Measurements from ENCODE around the gene EHD3. TPM values are rescaled to one million over a fixed set of nuclear protein-coding genes. Genes with fewer than 3 reads are reported as not detected.

EHD3 gene
- total RNA-seq, 1 donor from 2014 or later, result 3.7 TPM

DNA sequence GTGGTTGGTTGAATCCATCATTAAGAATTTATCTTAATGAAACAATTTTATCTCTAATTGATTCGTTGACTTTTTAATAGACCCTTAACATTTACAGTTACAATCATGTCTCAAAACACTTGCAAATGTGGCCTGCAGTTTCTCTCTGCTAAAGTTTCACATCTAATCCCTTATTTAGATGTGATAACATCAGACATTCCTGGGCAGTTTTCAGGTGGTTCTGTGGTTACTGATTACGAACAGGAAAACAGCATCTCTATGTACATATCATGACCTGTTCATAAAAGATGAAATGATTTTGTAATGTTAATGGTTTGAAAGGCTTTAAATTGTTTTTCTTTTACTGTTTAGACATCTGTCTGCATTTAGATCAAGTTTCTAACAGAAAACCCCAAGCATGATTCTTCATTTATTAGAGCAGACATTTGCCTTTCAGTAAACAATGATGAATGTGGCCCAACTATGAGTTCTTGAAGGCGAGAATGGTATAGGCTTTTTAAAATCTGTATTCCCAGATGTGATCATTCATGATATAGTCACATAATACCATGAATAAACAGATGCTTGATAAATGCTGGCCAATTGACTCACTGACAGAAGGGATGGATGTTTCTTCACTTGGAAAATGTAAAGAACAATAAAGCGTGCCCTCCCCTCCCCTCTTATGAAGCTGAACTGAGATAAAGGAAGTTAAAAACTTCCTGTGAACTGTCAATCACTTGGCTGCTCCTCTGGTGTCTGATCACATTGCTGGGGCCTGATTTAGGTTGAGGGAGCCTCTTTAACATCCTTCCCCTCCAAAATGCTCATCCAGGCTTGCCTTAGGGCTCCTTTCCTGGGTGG is 20.1 kb upstream of the EHD3 start:
- DNase-seq, result no peak

DNA sequence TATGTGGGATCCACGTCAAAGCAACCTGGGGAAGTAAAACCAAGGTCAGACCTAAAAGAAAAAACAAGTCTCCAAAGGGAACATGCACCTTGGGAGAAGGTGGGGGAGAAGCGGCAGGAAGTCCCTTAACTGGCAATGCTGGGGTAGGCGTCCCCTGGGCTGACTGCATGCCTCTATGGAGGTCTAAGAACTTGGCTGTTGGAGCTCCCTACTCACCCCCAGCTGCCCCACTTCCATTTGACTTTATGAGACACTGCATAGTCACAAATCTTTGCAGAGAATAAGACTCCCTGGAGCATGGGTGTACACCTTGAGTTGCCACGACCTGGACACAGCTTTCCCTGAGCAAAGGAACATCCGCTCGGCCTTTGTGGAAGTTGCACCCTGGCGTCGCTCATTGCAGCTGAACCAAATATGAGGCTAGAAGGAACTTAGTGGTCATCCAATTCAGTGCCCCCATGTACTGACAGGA is 19.5 kb upstream of the EHD3 start:
- DNase-seq, result no peak

DNA sequence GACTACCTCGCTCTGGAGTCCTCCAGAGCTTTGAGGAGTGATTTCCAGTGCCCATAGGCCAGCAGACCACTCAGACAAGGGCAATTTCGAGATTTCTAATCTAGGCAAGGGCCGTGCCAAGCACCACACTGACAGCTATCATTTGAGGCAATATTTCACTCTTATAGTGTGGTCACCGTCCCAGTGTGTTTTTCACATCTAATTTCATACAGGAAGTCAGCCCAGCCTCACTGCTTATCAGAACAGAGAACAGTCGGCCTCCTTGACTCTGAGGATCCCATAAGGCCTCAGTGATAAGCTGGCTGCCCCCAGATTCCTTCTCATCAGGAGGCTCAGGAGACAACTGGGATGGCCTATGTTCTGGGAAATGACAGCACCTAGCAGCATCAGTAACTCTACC is 17.2 kb upstream of the EHD3 start:
- DNase-seq, result no peak

GRCh38 chr2:31217465-31218200 is 16.3 kb upstream of the EHD3 start, which contains the start of gene CAPN14:
TSS of gene CAPN14 (minus strand) at chr2:31217515. CDS start at chr2:31205447, 12,068 bp downstream.
- no peak for DNase-seq

DNA sequence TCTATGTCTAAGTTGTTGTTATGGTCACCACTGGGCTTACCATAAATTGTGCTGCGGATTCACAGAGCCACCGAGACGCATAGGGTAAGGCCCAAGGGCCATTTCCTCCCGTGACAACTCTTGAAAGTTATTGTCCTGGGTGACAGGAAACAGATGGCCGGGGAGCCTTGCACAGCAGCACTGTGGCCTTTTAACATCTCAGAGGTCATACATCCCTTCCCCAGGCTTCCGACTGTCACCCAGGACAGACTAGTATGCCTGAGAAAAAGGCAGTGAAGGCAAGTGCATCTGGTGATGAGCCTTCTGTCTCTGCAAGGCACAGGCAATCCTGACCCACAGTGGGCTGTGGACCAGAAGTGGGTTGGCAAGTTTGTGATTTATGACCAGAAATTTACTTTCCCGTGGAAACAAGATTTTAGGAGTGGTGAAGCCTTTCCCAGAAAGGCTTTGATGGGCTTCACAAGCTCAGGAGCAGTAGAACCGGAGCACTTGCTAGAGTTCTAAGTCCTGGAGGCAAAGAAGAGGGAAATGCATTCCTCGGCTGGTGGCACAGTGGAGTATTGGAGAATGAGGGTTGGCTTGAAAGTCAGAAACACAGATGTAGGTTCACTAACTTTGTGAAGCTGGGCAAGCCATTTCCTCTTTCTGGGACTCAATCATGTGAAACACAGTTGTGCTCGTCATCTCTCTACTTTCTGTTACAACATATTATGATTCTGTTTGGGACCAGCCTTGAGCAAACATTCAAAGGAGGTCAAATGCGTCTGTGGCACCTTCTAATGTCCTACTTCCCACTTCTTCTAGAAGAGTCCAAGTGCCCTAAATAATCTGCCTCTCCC is 14.6 kb upstream of the EHD3 start:
- DNase-seq, result no peak

DNA sequence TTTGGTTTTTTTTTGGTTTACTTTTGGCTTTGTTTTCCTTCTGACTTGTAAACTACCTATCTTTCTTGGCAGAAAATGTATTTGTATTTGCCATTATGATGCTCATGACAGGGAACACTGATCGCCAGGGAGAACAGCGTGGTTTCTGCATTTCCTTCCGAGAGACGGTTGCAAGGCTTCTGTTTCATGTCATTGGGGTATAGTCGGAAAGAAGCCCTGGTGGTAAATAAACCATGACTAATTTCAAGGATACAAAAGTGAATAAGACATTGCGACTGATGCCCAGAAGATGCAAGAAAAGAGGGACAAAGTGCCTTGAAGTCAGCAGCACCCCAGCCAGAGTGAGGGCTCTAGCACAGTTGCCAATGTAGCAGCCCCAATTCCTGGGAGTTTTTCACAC is 12.4 kb upstream of the EHD3 start:
- DNase-seq, result no peak

DNA sequence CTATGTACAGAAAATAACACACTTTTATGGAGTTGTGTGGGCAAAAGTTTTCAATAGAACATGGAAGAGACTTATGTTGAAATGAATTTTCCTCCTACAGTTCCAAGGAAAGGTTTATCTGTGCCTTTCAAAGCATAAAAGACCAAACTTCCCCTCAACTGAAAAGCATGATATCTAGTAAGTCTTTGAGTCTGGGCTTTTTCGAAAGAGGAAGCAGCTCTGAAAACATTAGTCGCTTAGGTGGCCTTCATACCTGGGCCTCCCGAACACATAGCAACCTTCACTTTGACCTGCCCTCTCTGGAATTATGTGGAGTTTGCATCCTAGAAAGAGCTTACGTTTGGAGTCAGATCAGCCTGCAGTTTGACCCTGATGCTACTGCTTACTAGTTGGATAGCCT is 11.9 kb upstream of the EHD3 start:
- no peak for DNase-seq

GRCh38 chr2:31223026-31223425 is 10.9 kb upstream of the EHD3 start:
- DNase-seq, result no peak

DNA sequence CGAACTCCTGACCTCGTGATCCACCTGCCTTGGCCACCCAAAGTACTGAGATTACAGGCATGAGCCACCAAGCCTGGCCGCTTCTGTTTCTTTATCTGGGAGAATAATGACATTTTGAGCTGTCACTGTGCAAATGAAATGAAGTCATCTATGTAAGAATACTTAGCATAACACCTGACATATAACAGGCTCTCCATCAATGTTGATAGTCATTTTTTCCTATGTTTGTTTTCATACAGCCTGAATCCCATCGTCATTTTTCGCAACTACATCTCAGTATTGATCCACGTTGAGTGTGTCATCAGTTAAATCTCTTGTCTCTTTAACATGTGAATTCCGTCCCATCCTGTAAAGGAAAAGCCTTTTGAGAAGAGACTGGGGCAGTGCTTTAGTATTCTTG is 10.2 kb upstream of the EHD3 start:
- DNase-seq, result no peak

DNA sequence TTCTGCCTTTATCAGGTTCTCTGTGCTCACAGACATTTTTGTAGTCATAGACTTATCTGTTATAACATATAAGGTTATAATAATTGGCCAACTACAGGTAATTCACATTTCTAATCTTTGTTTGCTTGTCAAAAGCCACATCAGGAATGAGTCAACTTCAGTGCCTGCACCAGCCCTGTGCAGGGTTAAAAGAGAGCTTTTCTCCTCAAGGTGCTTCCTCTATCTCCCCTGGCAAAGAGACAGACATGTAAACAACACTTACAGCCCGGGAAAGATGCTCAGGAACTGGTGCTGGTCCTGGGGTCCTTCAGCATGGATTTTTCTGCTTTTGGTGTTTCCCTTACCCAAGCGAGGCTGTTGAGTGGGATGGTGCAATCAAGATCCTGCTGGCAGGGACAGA is 7.7 kb upstream of the EHD3 start:
- no peak for DNase-seq

- no peak for DNase-seq
Observed at GRCh38 chr2:31227110-31227509, 6.8 kb upstream of the EHD3 start.

- DNase-seq, result no peak
Observed at GRCh38 chr2:31227711-31228125, 6.2 kb upstream of the EHD3 start.

DNA sequence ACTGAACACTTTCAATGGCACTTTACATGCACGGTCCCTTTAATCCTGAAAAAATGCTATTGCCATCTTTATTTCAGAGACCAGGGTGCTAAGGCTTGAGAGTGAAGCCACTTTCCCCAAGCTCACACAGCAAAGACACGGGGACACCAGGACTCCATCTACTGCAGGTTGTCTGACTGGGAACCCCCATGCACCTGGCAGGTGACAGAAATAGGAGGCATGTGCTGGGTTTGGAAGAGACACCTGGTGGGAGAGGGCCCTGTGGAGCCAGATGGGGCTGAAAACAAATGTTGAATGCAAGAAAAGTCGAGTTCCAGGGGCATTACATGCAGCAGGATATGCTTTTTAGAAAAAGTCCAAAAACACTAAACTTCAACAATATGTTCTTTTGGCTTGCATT is 5.2 kb upstream of the EHD3 start:
- no peak for DNase-seq

GRCh38 chr2:31230751-31231150 is 3.2 kb upstream of the EHD3 start:
- DNase-seq, result no peak

DNA sequence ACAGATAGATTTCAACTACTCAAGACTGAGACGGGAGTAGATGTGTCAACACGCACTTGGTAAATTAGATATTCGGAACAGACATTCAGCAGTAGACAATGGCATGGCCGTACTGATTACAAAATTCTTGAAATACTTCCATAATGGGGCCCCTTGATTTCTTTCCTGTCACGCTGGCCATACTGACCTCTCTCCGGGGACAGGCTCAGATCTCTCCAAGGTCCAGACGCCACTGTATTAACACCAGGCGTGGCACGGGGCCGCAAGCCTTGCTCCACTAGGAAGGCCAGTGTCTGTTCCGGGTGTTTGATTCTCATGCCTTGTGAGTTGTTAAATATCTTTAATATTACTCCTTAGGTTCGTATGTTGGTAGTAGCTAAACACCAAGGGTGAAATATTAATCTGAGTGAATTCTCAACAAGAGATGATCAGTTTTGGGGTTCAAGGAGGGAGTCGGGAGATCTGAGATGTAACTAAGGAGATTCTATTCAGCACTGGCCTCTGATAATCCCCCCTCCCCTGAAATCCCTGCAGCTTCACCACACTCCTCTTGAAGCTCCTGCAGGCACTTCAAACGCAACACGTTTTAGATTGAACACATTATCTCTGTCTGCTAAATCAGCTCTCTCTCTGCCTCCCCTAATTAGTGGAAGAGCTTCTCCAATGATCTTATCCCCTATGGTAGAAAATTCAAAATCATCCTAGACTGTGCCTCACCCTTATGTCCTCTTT is 2.2 kb upstream of the EHD3 start:
- DNase-seq, result no peak

GRCh38 chr2:31232586-31232985 is 1.4 kb upstream of the EHD3 start:
- DNase-seq, result no peak

- DNase-seq, result no peak
Observed at GRCh38 chr2:31233231-31233630, 721 bp upstream of the EHD3 start.

- no peak for DNase-seq
Observed at GRCh38 chr2:31234683-31235503, 941 bp downstream of the EHD3 start.

- DNase-seq, result no peak
Observed at GRCh38 chr2:31235504-31235902, 1.6 kb downstream of the EHD3 start.

GRCh38 chr2:31236433-31237205 is 2.7 kb downstream of the EHD3 start:
- no peak for DNase-seq

All from skin of body (tissue), 2 donors.